H1 (cell line): ENCODE data around the gene KRTAP10-4. TPM values are rescaled to one million over a fixed set of nuclear protein-coding genes. Genes with fewer than 3 reads are reported as not detected.

Source experiments
- CEBPB ChIP-seq: IDR thresholded peaks from 2 replicates; pipeline ENCODE4 v1.6.1; 2012; ENCODE audit warnings: low read depth, low read length
- CHD2 ChIP-seq: IDR thresholded peaks from 2 replicates; pipeline ENCODE4 v1.6.1; 2012; ENCODE audit warnings: low read length, improper control_type of control experiment
- CHD7 ChIP-seq: fragments of 300-600 bp; sonication (generic); IDR thresholded peaks from 2 replicates; pipeline ENCODE4 v1.7.1; 2012; ENCODE audit warnings: low read length, moderate library complexity, mild to moderate bottlenecking, inconsistent platforms; ENCODE audit not compliant: insufficient replicate concordance
- JUN ChIP-seq: IDR thresholded peaks from 2 replicates; pipeline ENCODE4 v1.6.1; 2011; ENCODE audit warnings: low read depth, mild to moderate bottlenecking, improper control_type of control experiment, low read length
- KDM5A ChIP-seq: fragments of 200-600 bp; IDR thresholded peaks from 2 replicates; pipeline ENCODE4 v1.7.1; 2012; ENCODE audit warnings: mild to moderate bottlenecking, low read length, inconsistent platforms, mixed read lengths
- SAP30 ChIP-seq: fragments of 300-600 bp; sonication (generic); IDR thresholded peaks from 2 replicates; pipeline ENCODE4 v1.7.1; 2012; ENCODE audit warnings: low read length, moderate library complexity, mild to moderate bottlenecking, inconsistent platforms; ENCODE audit not compliant: insufficient read depth, insufficient replicate concordance
- SP1 ChIP-seq: IDR thresholded peaks from 2 replicates; pipeline ENCODE4 v1.6.1; 2011; ENCODE audit warnings: low read depth, low read length
- polyA plus RNA-seq, 7 experiments: library from polyadenylated mRNA; depleted of rRNA in 3 of 7; stranded (reverse) in 5 of 7; unstranded in 2 of 7; fragments of >200 nt in 5 of 7; fragments of 200-250 nt in 2 of 7; gene quantifications; 1 replicate in 5 of 7; 2 replicates in 1 of 7; 4 replicates in 1 of 7; pipeline versions ENCODE4 v1.2.1 to v1.2.3, GENCODE V29; 2011 to 2013; ENCODE audit warnings: missing spikeins in 2 of 7, mixed read lengths in 2 of 7
- total RNA-seq: library from RNA; stranded (reverse); fragmentation: NEBNext Ultra II Directional; extraction: Animal tissue kit (Norgen Biotek cat#: 25700); gene quantifications from 2 replicates; pipeline ENCODE4 v1.2.1, GENCODE V29; 2021

KRTAP10-4 gene
- total and polyA plus RNA-seq, 2 of the 8 experiments (the other 6 are each of a cell fraction or from before 2014, with no cell fraction given), result not detected

GRCh38 chr21:44583800-44584147 is 10.2 kb downstream of the KRTAP10-4 start (continued):
- TF ChIP-seq CHD7 (no peak), CEBPB (no peak), CHD2 (no peak), SP1 (no peak), JUN (no peak), SAP30 (no peak), KDM5A (no peak)
